GM19452 (cell line): ENCODE results near the gene CHRNB4.

ENCODE experiments used
- ATAC-seq: cut with Tn5 transposase; IDR thresholded peaks from one replicate; pipeline ENCODE4 v1.9.1; 2021; ENCODE audit not compliant: unreplicated experiment

CHRNB4 gene

GRCh38 chr15:78634210-78635145 lies 6.5 kb downstream of the CHRNB4 start:
- no peak for ATAC-seq

DNA sequence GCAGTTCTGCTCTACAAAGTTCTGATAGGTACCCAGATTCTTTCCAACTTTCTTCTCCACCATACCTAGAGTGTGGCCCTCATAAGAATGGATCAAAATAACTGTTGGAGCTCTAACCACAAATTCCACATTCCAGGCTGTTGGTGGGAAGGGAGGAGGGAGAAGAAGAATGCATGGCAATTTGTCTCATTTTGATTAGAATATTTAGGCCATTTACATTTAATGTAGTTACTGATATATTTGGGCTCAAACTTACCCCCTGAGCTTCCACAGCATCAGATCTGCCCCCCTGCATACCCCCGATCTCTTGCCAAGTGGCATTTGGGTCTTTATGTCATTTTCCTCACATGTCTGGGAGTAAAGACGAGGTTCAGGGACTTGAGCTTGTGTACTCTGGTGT lies 7.7 kb downstream of the CHRNB4 start:
- no peak for ATAC-seq

DNA sequence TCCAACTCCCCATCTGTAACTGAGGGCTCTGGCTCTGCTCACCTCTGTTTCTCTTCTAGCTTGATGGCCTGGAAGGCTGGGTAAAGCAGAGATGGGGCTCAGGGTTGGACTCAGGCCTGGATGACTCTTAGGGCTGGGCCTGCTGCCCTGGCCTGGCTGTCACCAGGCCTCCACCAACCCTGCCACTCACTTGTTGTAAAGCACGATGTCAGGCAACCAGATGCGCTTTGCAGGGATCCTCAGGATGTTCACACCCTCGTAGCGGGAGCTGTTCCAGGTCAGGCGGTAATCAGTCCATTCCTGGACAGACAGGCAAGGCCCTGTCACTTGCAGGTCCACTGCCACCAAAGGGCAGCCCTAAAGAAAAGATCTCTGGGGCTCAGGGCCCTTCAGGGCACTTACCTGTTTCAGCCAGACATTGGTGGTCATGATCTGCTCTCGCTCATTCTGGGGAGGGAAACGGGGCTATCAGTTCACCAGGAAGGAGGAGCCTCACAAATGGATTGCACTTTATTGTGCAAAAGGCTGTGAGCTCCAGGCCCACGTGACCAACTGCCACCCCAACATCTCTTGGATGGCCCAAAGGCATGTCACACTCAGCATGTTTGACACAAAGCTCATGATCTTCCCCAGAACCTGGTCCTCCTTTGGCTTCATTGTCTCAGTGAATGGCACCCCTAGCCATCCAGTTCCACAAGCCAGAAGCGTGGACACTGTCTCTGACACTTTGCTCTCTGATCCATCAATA lies 9.9 kb downstream of the CHRNB4 start:
- ATAC-seq, result no peak

DNA sequence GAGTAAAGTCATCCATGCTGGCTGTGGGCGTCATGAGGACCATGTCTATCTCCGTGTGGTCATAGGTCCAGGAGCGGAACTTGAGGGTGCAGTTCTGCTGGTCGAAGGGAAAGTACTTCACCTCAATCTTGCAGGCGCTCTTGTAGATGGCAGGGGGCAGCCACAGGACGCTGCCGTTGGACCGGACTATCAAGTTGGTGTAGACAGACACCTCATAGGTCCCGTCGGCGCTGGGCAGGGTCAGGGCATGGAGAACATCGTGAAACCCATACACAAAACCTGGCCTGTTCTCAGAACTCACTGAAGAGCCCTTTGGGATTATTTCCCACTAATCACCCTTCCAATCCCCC lies 11.3 kb downstream of the CHRNB4 start:
- ATAC-seq, result no peak

- no peak for ATAC-seq
Measured at GRCh38 chr15:78629031-78629715, 11.8 kb downstream of the CHRNB4 start.

DNA sequence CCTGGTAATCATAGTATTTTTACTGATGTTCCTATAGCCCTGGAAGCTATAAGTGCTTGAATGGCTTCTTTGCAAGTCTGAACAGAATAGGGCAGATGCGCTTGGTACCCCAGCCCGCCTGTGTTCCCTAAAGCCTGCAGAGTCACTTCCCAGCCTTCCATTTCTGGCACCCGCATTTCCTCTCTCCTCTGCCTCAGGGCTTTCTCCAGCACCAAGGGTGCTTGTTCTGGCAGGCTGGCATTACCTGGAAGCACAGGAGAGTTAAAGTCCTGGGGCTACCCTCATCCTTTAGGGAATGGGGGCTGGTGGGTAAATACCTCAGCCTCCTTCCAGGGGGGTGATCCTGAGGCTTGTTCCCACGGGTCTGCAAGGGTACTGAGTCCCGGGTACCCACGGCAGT lies 12.8 kb downstream of the CHRNB4 start:
- ATAC-seq, result no peak

GRCh38 chr15:78627348-78627747 lies 13.7 kb downstream of the CHRNB4 start:
- no peak for ATAC-seq

DNA sequence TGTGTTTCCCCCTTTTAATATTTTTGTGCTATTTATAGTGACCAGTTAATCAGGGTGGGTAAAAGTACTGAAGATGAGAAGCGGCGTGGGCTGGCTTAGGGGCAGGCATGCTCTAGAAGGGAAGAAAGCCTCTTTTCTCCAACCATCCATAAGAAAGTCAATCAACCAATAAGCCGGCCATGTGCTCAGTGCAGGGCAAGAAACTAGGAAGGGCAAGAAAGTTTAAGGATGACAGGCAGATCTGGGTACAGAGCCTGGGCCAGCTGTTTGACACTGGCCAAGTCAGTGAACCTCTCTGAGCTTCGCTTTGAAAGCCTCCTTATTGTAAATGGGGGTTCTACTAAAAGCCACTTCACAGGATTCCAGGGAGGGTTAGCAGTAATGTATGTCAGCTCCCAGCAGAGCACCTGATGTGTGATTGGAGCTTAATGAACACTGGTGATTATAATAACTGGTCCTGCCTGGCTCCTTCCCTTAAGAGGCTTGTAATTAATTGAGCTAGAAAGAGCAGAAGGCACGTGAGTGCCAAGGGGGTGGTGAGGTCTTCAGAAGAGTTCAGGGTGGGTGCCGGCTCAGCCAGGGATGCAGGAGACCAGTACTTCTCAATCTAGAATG lies 14.5 kb downstream of the CHRNB4 start:
- no peak for ATAC-seq

DNA sequence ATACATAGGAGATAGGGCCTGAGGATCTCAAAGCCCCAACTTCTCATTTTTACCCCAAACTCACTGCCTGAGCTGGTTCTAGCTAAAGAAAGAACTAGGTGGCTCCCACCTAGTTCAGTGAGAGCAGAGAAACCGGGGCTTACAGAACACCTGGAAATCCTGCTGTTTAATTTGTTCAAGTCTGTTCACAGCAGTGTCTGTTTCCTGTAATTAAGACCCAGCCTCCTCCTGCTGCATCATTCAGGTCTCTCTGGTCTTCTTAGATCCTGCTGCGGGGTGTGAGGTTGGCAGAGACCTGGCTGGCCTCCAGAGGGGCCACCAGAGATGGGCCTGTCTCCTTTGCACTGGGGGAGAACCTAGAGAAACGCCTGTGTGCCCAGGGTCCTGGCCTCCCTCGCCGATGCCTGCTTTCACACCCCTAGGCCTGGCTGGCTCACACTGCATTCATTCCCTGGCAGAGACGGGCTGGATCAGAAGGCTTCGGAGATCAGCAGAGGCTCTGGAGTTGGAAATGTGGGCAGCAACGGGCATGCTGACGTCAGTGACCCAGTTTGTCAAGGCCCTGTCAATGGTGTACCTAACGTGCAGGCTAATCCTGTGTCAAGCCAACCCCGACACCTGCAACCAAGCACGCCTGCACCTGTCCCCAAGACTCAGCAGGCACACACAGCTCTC lies 15.3 kb downstream of the CHRNB4 start:
- ATAC-seq, result no peak

DNA sequence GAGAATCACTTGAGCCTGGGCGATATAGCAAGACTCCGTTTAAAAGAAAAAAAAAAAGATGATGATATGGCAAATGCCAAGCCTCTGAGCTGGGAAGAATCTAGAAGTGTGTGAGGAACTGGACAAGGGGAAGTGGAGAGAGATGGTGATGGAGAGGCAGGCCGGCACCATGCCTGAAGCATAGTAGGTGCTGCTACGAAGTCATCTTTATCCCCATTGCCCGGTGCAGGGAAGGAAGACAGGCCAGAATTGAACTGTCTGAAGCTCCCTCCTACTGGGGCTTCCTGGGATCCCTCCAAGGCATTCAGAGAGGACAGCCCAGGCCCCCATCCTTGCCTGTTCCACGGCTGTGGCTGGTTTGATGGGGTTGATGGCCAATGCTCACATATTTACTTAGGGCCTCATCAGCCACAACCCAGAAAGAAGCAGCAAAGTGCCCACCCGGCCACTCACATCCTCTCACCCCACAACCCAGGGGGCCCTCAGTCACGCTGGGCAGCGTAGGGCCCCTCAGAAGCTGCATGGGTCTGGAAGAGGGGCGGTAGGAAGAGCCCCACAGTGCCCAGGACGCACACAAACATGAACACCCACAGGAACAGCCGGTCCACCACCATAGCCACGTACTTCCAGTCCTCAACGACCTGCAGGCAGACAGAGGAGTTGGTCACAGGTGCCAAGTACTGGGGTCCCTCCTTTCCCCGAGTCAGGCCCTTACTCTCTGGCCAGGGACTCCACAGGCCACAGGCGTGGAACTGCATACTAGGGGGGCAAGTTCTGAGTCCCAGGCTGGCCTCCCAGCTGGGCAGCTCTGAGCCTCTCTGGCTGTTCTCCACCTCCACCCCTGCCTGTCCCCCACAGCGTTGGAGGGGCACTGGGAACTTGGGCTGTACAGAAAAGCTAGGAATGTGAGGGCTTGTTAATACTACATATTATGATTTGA lies 16.1 kb downstream of the CHRNB4 start:
- no peak for ATAC-seq

DNA sequence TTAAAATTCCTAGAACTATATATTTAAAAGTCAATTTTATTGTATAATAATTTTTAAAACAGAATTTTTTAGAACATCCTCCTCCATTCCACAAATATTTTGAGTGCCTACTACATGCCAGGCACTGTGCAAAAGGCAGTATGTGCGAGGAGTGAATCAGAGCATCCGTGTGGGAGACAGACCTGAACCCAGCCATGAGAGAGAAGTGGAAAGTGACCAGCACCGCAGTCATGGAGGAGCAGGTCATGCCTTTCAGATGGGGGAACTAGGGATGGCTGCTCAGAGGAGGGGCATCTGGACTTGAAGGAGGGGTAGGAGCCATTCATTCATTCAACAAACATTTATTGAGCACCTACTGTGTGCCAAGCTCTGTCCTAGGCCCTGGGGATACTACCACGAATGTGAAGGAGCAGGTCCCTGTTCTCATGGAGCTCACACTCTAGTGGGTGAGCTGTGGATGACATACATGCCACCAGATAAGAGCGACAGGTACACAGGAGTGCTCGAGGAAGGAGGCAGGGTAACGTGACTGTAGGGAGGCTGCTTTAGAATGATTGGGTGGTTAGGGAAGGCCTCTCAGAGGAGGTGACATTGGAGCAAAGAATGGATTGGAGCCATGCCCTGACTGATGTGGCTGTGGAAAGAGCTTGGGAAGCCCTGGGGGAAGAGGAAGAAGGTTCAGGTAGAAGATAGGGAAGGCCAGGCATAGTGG lies 17.1 kb downstream of the CHRNB4 start:
- ATAC-seq, result no peak

DNA sequence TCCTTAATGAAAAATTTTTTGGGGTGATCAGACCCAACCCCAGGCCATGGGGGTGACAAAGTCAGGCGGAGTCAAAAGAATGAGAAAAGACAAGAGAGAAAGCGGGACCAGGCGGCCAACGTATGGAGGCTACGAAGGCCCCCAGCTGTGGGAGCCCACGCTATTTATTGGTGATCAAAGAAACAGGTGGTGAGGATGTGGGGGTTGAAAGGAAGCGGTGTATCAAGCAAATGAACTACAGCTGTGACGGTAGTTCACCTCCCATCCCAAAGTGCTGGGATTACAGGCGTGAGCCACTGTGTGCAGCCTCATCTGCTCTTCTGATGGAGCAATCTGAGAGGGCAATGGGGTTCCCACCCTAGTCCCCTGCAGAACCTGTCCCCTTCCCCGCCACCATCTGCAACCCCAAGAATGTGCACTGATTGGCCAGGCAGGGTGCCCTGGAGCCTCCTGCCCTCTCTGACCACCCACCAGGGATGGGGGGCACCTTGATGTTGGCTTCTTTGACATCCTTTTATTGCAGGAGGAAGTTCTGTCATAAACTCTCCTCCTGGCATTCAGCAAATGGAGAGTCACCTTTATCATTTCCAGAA lies 19.1 kb downstream of the CHRNB4 start:
- ATAC-seq, result no peak

DNA sequence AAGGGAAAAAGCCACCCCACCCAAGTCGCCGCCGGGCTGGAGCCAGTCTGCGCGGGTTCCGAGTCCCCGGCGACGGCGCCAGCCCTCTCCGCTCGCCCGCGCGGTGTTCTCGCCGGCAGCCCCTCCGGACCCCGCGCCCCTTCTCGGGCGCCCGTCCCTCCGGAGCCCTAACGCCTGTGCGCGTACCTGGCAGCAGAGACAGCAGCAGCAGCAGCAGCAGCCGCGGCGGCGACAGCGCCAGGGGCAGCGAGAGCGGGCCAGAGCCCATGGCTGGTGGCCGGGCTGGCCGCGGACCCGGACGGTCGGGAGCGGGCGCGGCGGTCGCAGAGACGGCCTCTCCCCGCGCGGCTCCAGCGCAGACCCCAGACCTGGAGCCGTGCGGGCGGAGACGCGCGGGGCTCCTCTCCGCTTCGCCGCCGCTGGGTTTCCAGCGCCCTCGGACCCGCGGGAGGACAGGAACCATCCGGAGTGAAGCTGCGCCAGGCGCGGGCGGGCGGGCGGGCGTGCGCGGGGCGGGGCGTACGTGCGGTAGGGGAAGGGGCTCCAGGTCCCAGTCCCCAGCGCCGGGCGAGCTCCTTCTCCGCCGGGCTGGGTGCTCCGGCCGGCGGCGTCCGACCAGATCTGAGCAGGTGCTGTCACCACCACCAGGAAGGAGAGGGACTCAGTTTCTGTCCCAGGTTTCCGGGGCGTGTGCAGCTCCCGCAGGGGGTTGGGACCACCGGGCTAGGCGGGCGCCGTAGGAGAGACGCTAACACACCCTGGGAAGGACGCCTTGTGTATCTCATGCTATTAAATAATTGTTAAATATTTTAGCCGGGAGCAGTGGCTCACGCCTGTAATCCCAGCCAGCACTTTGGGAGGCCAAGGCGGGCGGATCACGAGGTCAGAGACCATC lies 20.2 kb downstream of the CHRNB4 start, which contains the start of gene CHRNA3:
TSS of gene CHRNA3 (minus strand) at position 470 of the 895 bp plus-strand sequence. CDS start at position 268, 202 bp downstream.
- no peak for ATAC-seq

DNA sequence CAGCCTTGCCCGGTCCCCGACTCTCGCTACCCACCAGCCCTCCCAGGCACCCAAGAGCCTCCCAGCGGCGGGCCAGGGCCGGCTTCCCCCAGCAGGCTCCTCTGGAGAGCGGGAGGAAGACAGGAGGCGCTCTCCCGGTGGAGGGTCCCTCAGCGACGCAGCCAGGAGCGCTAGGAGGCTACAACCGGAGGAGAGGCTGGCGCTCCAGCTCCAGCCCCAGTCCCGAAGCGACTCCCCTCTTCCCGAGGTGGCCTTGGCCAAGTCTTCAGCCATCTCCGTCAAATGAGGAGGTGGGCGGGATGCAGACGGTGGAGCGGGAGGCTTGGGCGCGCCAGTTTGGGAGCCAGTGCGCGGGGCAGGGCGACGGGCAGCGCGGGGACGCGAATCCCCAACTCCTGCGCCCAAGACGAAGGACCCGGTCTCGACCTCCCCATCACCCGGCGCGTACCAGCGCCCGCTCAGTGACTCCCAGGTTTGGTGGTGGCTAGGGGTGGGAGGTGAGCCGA lies 20.9 kb downstream of the CHRNB4 start:
- ATAC-seq, result no peak

DNA sequence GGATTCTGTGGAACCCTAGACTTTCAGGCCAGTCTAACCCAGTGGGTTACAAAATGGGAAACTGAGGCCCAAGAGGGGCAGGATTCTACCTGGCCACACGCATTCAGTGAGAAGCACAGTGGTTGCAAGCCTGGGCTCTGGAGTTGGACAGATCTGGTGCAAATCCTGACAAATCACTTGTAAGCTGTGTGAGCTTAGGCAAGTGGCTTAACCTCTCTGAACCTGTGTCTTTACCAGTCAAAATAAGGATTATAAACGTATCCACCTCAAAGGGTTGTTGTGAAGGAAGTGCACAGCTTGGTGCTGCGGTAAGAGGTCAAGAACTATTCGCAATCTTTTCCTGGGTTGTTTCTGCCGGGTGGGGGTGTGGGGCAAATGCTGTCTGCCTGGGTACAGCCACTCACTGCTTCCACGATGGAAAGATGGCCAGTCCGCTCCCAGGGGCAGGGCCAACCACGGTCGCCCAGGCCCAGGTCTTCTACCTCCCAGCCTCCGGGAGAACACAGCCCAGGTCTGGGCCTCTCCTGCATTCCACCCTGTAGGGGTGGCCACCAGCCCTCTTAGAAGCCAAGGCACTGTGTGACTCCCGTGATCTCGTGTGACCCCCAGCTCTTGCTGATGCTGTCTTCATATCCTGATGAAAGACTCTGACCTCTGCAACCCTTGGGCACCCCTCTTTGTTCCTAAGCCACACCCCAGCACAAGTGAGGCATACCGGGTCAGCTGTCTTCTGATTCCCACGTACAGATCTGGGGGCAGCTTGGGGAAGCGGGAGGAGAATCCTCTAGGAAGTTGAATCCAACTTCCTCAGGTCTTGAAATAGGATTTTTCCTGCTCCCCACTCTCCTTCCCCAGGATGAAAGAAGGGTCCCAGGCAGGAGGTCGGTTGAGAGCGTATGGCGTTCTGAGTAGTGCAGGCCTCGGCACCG lies 21.7 kb downstream of the CHRNB4 start:
- ATAC-seq, result no peak

GRCh38 chr15:78618490-78618934 lies 22.5 kb downstream of the CHRNB4 start:
- ATAC-seq, result no peak
